HG02798 (cell line): ENCODE results near the gene TTC6.

ENCODE experiments used
- ATAC-seq: cut with Tn5 transposase; IDR thresholded peaks from one replicate; pipeline ENCODE4 v1.9.1; 2021; ENCODE audit warnings: mild to moderate bottlenecking; ENCODE audit not compliant: unreplicated experiment, poor library complexity

TTC6 gene

GRCh38 chr14:37597538-37597913, 2.1 kb downstream of the TTC6 start:
- no peak for ATAC-seq

GRCh38 chr14:37597914-37598746, 2.7 kb downstream of the TTC6 start:
- no peak for ATAC-seq

GRCh38 chr14:37598747-37599506, 3.5 kb downstream of the TTC6 start:
- ATAC-seq = no peak

GRCh38 chr14:37599507-37600368, 4.3 kb downstream of the TTC6 start:
- ATAC-seq = no peak

GRCh38 chr14:37600880-37601741, 5.7 kb downstream of the TTC6 start:
- no peak for ATAC-seq

- ATAC-seq = no peak
Measured at GRCh38 chr14:37601865-37602264, 6.4 kb downstream of the TTC6 start.

- no peak for ATAC-seq
Measured at GRCh38 chr14:37602605-37603453, 7.4 kb downstream of the TTC6 start.

GRCh38 chr14:37603688-37604251, 8.3 kb downstream of the TTC6 start:
- no peak for ATAC-seq

- no peak for ATAC-seq
Measured at GRCh38 chr14:37606678-37607077, 11.2 kb downstream of the TTC6 start.

GRCh38 chr14:37608649-37609048, 13.2 kb downstream of the TTC6 start:
- ATAC-seq = no peak

GRCh38 chr14:37610945-37611523, 15.6 kb downstream of the TTC6 start:
- ATAC-seq = no peak

GRCh38 chr14:37615582-37616289, 20.3 kb downstream of the TTC6 start:
- ATAC-seq = no peak

- ATAC-seq = no peak
Measured at GRCh38 chr14:37616853-37617252, 21.4 kb downstream of the TTC6 start.

- ATAC-seq = no peak
Measured at GRCh38 chr14:37617864-37618365, 22.5 kb downstream of the TTC6 start.

GRCh38 chr14:37618498-37619028, 23.1 kb downstream of the TTC6 start:
- no peak for ATAC-seq

- no peak for ATAC-seq
Measured at GRCh38 chr14:37620856-37621255, 25.4 kb downstream of the TTC6 start.

GRCh38 chr14:37622231-37622923, 26.9 kb downstream of the TTC6 start:
- ATAC-seq = no peak
